Fibroblast of pulmonary artery (primary cell): Measurements from ENCODE around the gene BHMT2.
A peak's percentile ranks its signal among the peaks of the same experiment; 100 is the strongest.

ENCODE experiments used
- DNase-seq: peaks from one replicate; pipeline ENCODE4 v3.0.0-alpha.2; 2010; ENCODE audit warnings: low read depth
- H3K4me3 ChIP-seq: replicated peaks from 2 replicates; pipeline ENCODE4 v1.5.1; 2011; ENCODE audit warnings: low read depth, mild to moderate bottlenecking, control low read depth, low read length, moderate library complexity
- TF ChIP-seq, protein P1 (sequence below): IDR thresholded peaks from 2 replicates; pipeline ENCODE4 v1.5.1; 2011; ENCODE audit warnings: mild to moderate bottlenecking, control low read depth, low read length, inconsistent platforms; ENCODE audit errors: missing control alignments

The BHMT2 gene

DNA sequence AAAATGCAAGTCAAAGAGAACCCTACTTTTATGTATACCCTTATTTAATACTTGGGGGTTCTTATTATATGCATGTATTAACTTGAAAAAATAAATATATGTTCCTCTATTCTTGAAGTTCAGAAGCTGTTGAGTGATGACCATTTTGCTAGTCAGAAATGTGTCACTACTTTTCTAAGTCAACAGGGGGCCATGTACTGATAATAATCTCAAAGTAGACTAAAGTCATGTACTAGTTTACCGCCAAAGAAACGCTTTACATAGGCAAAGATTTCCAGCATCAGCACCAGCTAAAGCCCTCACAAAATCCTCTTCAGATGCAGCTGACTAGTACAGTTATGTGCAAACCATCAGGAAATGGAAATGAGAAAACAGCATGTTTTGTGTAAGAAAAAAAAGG is 36.3 kb downstream of the BHMT2 start:
- TF ChIP-seq, protein P1, sequence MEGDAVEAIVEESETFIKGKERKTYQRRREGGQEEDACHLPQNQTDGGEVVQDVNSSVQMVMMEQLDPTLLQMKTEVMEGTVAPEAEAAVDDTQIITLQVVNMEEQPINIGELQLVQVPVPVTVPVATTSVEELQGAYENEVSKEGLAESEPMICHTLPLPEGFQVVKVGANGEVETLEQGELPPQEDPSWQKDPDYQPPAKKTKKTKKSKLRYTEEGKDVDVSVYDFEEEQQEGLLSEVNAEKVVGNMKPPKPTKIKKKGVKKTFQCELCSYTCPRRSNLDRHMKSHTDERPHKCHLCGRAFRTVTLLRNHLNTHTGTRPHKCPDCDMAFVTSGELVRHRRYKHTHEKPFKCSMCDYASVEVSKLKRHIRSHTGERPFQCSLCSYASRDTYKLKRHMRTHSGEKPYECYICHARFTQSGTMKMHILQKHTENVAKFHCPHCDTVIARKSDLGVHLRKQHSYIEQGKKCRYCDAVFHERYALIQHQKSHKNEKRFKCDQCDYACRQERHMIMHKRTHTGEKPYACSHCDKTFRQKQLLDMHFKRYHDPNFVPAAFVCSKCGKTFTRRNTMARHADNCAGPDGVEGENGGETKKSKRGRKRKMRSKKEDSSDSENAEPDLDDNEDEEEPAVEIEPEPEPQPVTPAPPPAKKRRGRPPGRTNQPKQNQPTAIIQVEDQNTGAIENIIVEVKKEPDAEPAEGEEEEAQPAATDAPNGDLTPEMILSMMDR, result no peak
- DNase-seq, result no peak
- no peak overlapping the region for H3K4me3 ChIP-seq

DNA sequence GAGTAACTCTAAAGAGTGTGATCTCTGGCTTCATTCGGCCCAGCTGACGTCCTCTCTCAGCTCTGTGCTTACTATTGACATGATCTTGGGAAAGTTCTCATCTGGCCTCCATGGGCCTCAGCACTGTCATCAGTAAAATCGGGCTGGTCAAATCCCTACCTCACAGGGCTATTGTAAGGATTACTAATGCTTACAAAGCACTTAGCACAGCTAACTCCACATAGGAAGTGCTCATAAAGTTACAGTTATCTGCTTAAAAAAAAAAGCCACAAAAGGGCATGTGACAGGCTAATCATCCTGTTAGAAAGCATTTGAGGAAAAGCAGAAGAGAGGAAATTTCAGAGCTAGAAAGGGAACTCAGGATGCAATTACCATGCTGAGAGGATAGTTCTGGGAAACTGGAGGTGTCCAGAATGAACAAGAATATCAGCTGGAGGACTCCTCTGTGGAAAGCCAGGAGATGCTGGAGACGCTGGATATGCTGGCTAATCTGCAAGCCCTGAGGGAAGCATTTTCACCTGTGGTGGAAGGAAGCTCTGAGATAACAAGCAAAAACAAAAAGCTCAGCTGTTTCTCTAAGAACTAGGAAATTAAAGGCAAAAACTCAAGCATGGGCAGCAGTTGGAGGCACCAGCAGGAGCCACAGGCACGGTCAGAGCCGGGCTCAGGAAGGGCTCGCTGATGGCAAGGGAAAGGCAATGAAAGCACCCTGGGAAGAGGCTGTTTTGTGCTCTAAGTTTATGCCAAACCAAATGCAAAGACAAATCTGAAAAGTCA is 37.6 kb downstream of the BHMT2 start:
- DNase-seq, result peak; percentile 4
- TF ChIP-seq, protein P1, result no peak

DNA sequence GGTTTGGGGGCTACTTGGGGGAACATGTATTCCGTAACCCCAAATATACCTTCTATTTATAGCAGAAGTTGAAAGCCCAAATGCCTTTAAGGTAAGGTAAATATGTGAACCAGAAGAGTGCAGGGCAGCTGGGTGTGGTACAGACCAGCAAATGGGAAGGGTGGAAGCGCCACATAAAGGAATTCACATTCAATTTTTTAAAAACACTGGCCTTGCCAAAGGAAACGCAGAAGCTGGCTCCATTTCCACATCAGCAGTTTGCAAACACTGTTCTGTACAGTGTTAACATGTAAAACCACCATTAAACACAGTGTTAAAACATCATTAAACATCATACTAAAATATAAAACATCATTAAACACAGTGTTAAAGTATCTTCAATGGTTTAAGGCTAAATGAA is 38.5 kb downstream of the BHMT2 start:
- DNase-seq, result no peak
- no peak overlapping the region for H3K4me3 ChIP-seq
- TF ChIP-seq, protein P1, result no peak

More for the DNA sequence above, 37.6 kb downstream of the BHMT2 start:
- no peak overlapping the region for H3K4me3 ChIP-seq

DNA sequence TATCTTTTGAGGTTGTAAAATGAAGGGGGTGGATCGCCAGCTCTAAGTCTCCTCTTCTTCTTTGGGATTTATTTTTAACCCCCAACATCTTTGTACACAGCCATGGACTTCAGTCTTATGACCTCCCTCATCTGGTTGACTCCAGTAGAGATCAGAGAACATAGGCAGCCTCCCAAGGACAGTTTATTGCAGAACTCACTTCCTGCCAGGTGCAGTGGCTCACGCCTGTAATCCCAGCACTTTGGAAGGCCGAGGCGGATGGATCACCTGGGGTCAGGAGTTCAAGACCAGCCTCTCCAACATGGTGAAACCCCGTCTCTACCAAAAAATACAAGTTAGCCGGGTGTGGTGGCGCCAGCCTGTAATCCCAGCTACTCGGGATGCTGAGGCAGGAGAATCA is 39.2 kb downstream of the BHMT2 start:
- no peak for DNase-seq
- no peak overlapping the region for H3K4me3 ChIP-seq
- TF ChIP-seq, protein P1, result no peak

DNA sequence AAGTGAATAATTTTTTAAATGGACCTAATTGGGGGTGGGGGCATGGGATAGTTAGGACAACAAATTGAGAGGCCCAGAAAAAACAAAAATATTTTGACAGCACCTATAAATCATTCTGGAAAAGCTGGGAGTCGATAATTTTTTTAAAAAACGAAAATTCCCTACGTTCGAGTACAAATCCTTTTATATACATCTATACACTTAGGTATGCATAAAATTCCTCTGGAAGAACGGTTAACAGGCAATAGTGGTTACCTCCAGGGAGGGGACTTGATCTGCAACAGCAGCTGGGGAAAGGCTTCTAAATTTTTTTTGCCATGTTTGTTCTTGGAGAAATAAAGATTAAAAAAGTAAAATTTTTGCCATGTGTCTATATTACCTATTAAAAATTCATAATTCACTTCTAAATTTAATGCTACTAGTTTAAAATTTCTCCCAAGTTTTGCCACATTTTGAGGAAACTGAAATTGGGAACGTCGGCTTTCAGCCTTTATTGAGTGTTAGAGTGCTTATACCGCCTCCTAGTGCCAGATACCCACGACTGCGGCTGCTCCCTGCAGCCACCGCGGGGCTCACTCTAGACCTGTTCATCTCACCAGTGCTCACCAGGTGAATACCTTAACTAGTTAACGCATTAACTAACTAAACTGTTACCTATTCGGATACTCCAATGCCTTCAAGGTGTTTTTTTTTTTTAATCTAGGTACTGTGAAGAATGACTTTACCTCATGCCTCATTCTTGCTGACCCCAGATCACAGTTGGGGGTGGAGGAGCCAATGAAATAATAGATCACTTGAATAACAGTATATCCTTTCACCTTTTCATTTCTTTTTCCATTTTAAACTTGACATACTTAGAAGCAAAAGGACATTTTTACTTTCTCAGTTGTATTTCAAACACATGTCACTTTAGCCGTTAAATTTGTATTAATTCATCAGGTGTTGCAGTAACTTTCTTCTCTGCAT is 40.2 kb downstream of the BHMT2 start:
- TF ChIP-seq, protein P1, result peak; percentile 27
- DNase-seq, result no peak
- H3K4me3 ChIP-seq, result no peak overlapping the region

DNA sequence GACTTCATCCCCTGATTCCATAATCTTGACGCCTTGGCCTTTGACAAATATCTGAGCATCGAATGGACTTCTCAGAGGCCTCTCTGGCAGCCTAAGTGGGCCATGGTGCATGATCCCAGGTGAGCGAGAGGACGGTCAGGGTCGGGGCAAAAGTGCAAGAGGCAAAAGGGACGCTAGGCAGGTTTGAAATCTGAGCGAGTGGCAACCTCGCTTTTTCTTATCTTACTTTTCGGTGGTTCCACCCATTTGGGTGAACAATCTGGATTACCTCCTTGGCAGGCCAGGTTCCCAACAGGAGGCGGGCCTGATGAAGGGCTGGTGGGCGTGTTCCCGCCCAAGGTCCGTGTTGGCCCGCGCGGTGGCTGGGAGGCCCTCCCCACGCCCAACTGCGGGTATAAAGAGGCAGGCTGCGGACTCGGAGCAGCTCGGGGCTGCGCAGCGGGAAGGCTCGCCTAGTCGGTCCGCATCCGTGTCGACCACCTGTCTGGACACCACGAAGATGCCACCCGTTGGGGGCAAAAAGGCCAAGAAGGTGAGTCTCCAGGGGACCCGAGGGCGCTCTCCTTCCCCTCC is 41.9 kb downstream of the BHMT2 start, which contains the start of gene BHMT:
Gene BHMT, plus strand, starts transcription at position 423 of the 573 bp plus-strand sequence. Its CDS starts 77 bp downstream, at position 500.
- TF ChIP-seq, protein P1, result no peak
- H3K4me3 ChIP-seq, result no peak within 1 kb of the TSS
- no peak for DNase-seq
